ENCODE results near the gene RCCD1.

DNA sequence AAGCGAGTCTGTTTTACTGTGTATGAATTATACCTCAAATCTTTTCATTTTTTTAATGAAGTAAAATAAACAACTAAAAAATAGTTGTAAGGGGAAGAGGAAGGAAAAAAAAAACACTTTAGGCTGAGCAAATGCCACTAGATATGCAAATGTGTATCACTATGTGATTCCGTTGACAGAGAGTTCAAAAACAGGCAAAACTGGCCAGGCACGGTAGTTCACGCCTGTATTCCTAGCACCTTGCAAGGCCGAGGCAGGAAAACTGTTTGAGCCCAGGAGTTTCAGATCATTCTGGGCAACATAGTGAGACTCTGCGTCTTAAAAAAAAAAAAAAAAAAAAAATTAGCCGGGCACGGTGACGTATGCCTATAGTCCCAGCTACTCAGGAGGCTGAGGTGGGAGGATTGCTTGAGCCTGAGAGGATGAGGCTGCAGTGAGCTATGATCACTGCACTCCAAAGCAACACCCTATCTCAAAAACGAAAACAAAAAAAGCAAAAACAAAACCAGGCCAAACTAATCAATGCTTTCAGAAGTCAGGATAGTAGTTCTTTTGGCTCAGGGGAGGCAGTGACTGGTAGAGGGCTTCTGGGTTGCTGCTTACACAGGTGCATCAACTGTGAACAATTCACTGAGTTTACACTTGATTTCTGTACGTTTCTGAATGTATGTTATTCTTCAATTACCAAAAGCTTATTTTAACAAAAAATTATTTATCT, 32.3 kb downstream of the RCCD1 start:
- TF ChIP-seq EZH2 (IDR thresholded peaks at IDR 0.05; ENCODE audit: insufficient read depth, poor library complexity, severe bottlenecking) (no peak), EZH2phosphoT487 (IDR thresholded peaks at IDR 0.05; ENCODE audit: insufficient read depth, low read depth) (no peak)
